K562 (cell line): ENCODE measurements around the gene CACNA2D3. TPM values are rescaled to one million over a fixed set of nuclear protein-coding genes. Genes with fewer than 3 reads are reported as not detected.

ENCODE experiments used
- E2F6 ChIP-seq, 2 experiments: IDR thresholded peaks; 2 replicates each; pipeline ENCODE4 v1.6.1; 2011; ENCODE audit warnings: borderline replicate concordance in 1 of 2, control low read depth in 1 of 2, low read depth in 1 of 2, low read length in 1 of 2, mild to moderate bottlenecking in 1 of 2, mixed read lengths in 1 of 2, moderate library complexity in 1 of 2; ENCODE audit not compliant: insufficient read depth in 1 of 2, insufficient read length in 1 of 2, poor library complexity in 1 of 2, severe bottlenecking in 1 of 2; ENCODE audit errors: extremely low read depth in 1 of 2
- FOS ChIP-seq: IDR thresholded peaks from 3 replicates; pipeline ENCODE4 v1.6.1; 2011; ENCODE audit not compliant: insufficient read length; ENCODE audit errors: extremely low read depth
- MBD1 ChIP-seq: fragments of 250-450 bp; sonication (Bioruptor Pico); IDR thresholded peaks from 2 replicates; pipeline ENCODE4 v1.8.0; 2022; ENCODE audit warnings: inconsistent platforms
- MEF2A ChIP-seq: IDR thresholded peaks from 2 replicates; pipeline ENCODE4 v1.6.1; 2011; ENCODE audit warnings: low read depth, mild to moderate bottlenecking, low read length, moderate library complexity; ENCODE audit not compliant: control insufficient read depth
- TOE1 ChIP-seq, 2 experiments: fragments of 450-650 bp in 1 of 2; sonication (generic) in 1 of 2; formaldehyde crosslinking in 1 of 2; IDR thresholded peaks; 2 replicates each; pipeline versions ENCODE4 v1.7.1 to v1.8.0; 2016 to 2022; ENCODE audit warnings: borderline replicate concordance in 2 of 2, mild to moderate bottlenecking in 2 of 2, antibody characterized with exemption in 1 of 2, inconsistent platforms in 1 of 2, low read depth in 1 of 2, missing genetic modification reagents in 1 of 2, moderate library complexity in 1 of 2
- ZNF655 ChIP-seq: fragments of 250-450 bp; sonication (Bioruptor Pico); IDR thresholded peaks from 2 replicates; pipeline ENCODE4 v1.5.0; 2021
- ZSCAN29 ChIP-seq: fragments of 450-650 bp; IDR thresholded peaks from 2 replicates; pipeline ENCODE4 v1.6.1; 2017
- polyA plus RNA-seq, 8 experiments: library from polyadenylated mRNA; depleted of rRNA in 4 of 8; stranded (reverse) in 5 of 8; unstranded in 3 of 8; fragments of >200 nt; fragmentation: Nextera tagmentation in 2 of 8; fragmentation: Illumina TruSeq in 1 of 8; extraction: Ambion mirVana in 2 of 8; extraction: Trizol in 1 of 8; gene quantifications; 2 replicates each; pipeline versions ENCODE4 v1.2.1 to v1.2.3, GENCODE V29; 2011 to 2014; ENCODE audit warnings: inconsistent platforms in 1 of 8, missing spikeins in 1 of 8
- total RNA-seq, 7 experiments: library from RNA; depleted of rRNA in 6 of 7; stranded (reverse); fragments of >200 nt in 6 of 7; fragmentation: Illumina TruSeq in 2 of 7; extraction: Trizol in 2 of 7; gene quantifications; 2 replicates each; pipeline versions ENCODE4 v1.2.1 to v1.2.3, GENCODE V29; 2011 to 2021; ENCODE audit warnings: low replicate concordance in 1 of 7

CACNA2D3 gene
- total and polyA plus RNA-seq, 9 of the 15 experiments (the other 6 are each of a cell fraction or from before 2014, with no cell fraction given): 0.01 TPM; not detected in 8

- TF ChIP-seq MBD1 (CRISPR knock-in tag) (no peak), ZNF655 (CRISPR knock-in tag) (no peak), TOE1 (IDR thresholded peaks at IDR 0.05; ENCODE audit: borderline replicate concordance) (no peak), TOE1 (CRISPR knock-in tag; IDR thresholded peaks at IDR 0.05; ENCODE audit: borderline replicate concordance, low read depth) (no peak), E2F6 (IDR thresholded peaks at IDR 0.05; ENCODE audit: borderline replicate concordance in 1 of 2, extremely low read depth in 1 of 2, insufficient read depth in 1 of 2, insufficient read length in 1 of 2, low read depth in 1 of 2, low read length in 1 of 2, poor library complexity in 1 of 2, severe bottlenecking in 1 of 2) (no peak), FOS (no peak), MEF2A (no peak), ZSCAN29 (no peak)
These were observed 891.7 kb downstream of the CACNA2D3 start (continued) for GRCh38 chr3:55014081-55014480.
